Large intestine (tissue), 3 donors: ENCODE measurements around the gene CBLIF. TPM values are rescaled to one million over a fixed set of nuclear protein-coding genes. Genes with fewer than 3 reads are reported as not detected.
A peak's percentile ranks its signal among the peaks of the same experiment; 100 is the strongest.
"Not testable (repeated sequence)": the region's sequence is repeated elsewhere in the genome, so short reads cannot be mapped to it uniquely, and the experiment has no call there.

Source experiments
- DNase-seq, 2 donors: peaks; one replicate each; pipeline versions ENCODE4 v3.0.0 to v3.0.0-alpha.2; 2013
- H3K27ac ChIP-seq: one replicate; pipeline ENCODE4 v1.5.1; 2013; ENCODE audit warnings: low read length
- H3K27me3 ChIP-seq: 2 replicates; pipeline ENCODE4 v1.6.1; 2013; ENCODE audit warnings: low read length; ENCODE audit not compliant: control insufficient read depth, insufficient read depth
- H3K36me3 ChIP-seq: 2 replicates; pipeline ENCODE4 v1.6.1; 2013; ENCODE audit warnings: low read length; ENCODE audit not compliant: control insufficient read depth, insufficient read depth
- H3K4me1 ChIP-seq: one replicate; pipeline ENCODE4 v1.6.1; 2013; ENCODE audit warnings: low read length; ENCODE audit not compliant: control insufficient read depth, insufficient read depth
- H3K4me3 ChIP-seq: one replicate; pipeline ENCODE4 v1.5.1; 2013; ENCODE audit warnings: low read length
- H3K9me3 ChIP-seq: one replicate; pipeline ENCODE4 v1.6.1; 2013; ENCODE audit warnings: mild to moderate bottlenecking, low read depth, low read length, moderate library complexity; ENCODE audit not compliant: control insufficient read depth
- WGBS: methylation state at CpG from one replicate; pipeline ENCODE4 v1.1.5; 2013; ENCODE audit warnings: low lambda C conversion rate; ENCODE audit not compliant: insufficient coverage; 5-methylcytosine and 5-hydroxymethylcytosine counted together
- polyA plus RNA-seq: library from polyadenylated mRNA; unstranded; fragments of 120-200 nt; gene quantifications from one replicate; pipeline ENCODE4 v1.2.1, GENCODE V29; 2013

CBLIF gene
- polyA plus RNA-seq, 1 donor = 0.52 TPM

DNA sequence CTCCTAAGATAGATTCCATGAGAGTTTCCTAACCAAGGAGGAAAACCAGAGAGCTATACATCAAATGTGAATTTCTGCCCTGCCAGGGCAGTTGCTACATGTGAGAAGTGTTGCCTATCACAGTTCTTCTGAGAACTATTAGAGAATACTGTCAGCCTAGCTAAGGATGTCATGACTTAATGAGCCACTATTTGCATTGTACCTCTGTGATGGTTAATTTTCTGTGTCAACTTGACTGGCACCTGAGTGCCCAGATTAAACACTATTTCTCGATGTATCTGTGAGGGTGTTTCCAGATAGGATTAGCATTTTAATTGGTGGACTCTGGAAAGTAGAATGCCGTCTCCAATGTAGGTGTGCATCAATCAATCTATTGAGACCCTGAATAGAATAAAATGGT is 22.6 kb upstream of the CBLIF start:
- H3K27ac ChIP-seq = no peak overlapping the region
- WGBS = 80% methylated on average over 1 of the region's 2 CpGs
- H3K9me3 ChIP-seq = no peaks in the 10 kb centered on the region
- no peaks in the 10 kb centered on the region for H3K36me3 ChIP-seq
- H3K4me1 ChIP-seq = no peaks in the 10 kb centered on the region
- no peak for DNase-seq
- no peaks in the 10 kb centered on the region for H3K27me3 ChIP-seq
- no peak overlapping the region for H3K4me3 ChIP-seq

DNA sequence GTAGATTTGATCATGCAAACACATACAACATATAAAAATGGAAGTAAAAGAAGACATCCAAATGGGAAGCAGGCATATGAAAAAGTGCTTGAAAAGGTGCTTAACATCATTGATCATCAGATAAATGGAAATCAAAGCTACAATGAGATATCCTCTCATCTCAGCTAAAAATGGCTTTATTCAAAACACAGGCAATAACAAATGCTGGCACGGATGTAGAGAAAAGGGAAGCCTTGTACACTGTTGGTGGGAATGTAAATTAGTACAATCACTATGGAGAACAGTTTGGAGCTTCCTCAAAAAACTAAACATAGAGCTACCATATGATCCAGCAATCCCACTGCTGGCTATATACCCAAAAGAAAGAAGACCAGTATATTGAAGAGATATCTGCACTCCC is 21.5 kb upstream of the CBLIF start:
- H3K4me1 ChIP-seq = no peaks in the 10 kb centered on the region
- no peak for DNase-seq
- 83% methylated on average over 1 of the region's 1 CpG for WGBS
- H3K36me3 ChIP-seq = no peaks in the 10 kb centered on the region
- no peak overlapping the region for H3K4me3 ChIP-seq
- no peaks in the 10 kb centered on the region for H3K9me3 ChIP-seq
- H3K27ac ChIP-seq = no peak overlapping the region
- no peaks in the 10 kb centered on the region for H3K27me3 ChIP-seq

DNA sequence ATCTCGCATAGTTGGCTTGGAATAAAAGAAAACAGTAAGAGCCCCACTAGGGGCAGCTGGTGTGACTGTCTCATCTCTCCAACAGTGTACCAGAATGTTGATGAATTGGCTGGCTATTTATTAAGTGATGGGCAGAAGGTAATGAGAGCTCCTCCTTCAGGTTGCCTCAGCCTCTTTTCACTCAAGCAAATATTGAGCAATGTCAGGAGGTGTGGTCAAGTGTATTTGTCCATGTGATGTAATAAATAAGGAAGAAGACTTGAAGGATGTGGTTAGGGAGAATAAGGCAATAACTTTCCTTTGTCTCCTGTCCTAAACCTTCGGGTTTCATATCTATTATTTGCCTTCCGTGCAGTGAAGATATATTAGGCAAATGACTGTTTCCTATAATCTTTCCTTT is 21.1 kb upstream of the CBLIF start, which contains the start of gene TCN1:
TCN1 (minus strand) TSS at position 91 of the 400 bp plus-strand sequence; CDS start at position 74, 17 bp downstream.
- Histone ChIP-seq H3K9me3 (no peaks in the 10 kb centered on the region), H3K4me3 (no peak within 1 kb of the TSS), H3K27me3 (no peaks in the 10 kb centered on the region), H3K4me1 (no peaks in the 10 kb centered on the region), H3K36me3 (no peaks in the 10 kb centered on the region), H3K27ac (no peak within 1 kb of the TSS)
- no CpG with 5 or more reads among the region's 3 CpGs for WGBS
- peak; percentile 17 to 50 for DNase-seq

DNA sequence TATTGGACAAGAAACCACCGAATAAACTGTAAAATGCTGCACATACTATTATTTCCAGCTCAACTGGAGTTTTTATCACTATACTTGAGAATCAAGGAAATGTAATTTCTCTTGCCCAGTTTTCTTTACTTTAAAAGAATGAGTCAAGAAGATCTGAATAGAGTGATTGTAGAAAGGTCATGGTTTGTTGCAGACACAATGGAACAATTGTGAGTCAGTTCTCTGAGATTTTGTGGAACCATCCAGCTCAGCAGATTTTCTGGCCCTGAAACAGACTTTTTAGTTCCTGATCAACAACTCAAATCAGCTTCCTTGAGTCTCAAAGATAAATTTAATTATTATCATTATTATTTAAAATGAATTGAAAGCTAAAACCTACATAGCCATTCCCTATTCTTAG is 19.7 kb upstream of the CBLIF start:
- no peaks in the 10 kb centered on the region for H3K9me3 ChIP-seq
- DNase-seq = no peak
- no peaks in the 10 kb centered on the region for H3K36me3 ChIP-seq
- no peak overlapping the region for H3K27ac ChIP-seq
- H3K27me3 ChIP-seq = no peaks in the 10 kb centered on the region
- no peaks in the 10 kb centered on the region for H3K4me1 ChIP-seq
- no peak overlapping the region for H3K4me3 ChIP-seq
- 100% methylated on average over 1 of the region's 1 CpG for WGBS

DNA sequence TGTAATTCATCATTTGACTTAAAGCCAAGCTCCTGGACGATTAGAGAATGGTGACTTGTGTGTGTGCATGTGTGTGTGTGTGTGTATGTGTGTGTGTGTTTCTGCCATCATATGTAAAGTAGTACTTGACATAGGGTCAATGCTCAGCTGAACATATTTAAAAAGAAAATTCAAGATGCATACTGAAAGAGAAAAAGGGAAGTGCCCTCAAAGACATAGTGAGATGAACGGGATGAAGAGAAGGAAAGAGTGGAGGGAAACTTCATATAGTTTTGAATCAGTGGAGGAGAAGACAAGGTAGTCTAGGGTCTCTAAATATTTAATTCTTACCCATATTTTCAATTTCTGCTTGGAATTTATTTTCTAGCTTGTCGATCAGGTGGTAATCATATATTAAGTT is 17.0 kb upstream of the CBLIF start:
- DNase-seq = no peak
- Histone ChIP-seq H3K27me3 (no peaks in the 10 kb centered on the region), H3K4me3 (no peak overlapping the region), H3K9me3 (no peaks in the 10 kb centered on the region), H3K4me1 (no peaks in the 10 kb centered on the region), H3K27ac (no peak overlapping the region), H3K36me3 (no peaks in the 10 kb centered on the region)
- WGBS = 100% methylated on average over 1 of the region's 3 CpGs

DNA sequence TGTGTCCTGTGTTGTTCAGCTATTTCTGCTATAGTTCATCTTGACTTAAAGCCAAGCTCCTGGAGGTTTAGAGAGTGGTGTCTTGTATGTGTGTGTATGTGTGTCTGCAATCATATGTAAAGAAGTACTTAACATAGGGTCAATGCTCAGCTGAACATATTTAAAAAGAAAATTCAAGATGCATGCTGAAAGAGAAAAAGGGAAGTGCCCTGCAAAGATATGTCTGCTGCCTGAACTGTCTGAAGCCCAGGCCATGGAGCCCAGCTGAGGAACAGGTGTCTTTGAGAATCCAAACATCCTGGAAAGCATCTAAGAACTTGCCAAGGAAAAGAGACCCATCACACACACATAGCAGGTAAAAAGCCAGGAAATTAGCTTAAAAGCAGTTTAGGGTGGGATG is 14.4 kb upstream of the CBLIF start:
- H3K36me3 ChIP-seq = no peaks in the 10 kb centered on the region
- DNase-seq = no peak
- no peaks in the 10 kb centered on the region for H3K27me3 ChIP-seq

DNA sequence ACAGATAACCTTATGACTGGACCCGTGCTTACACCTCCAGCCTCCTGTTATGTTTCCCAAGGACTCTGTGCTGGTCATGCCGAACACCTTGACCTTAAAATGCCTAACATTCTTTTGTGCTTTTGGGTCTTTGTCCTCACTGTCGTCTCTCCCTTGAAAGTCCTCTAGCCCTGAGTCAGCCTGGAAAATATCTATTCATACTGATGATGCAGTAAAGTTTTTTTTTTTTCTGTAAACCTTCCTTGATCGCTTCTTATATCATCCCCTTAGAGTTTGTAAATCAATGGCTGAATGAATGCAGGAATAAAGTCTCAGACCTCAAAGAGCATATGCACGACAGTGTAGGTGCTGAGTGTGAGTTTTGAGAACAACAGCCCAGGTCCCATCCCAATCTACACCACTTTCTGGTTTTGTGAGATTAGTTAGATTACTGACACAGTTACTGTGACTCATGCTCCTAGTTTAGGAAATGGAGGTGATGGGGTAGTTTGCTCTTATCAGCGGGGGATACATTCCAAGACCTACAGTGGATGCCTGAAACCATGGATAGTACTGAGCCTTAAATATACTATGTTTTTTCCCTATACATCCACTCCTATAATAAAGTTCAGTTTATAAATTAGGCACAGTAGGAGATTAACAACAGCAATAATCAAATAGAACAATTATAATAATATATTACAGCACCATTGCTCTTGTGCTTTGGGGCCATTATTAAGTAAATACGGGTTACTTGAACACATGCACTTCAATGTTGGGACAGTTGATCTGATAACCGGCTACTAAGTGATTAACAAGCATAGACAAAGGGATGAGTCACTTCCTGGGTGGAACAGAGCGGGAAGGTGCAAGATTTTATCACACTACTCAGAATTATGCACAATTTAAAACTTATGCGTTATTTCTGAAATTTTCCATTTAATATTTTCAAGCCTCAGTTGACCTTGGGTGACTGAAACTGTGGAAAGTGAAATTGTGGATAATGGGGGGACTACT is 12.4 kb upstream of the CBLIF start:
- no peak for DNase-seq
- H3K27ac ChIP-seq = no peak overlapping the region
- 72% methylated on average over 2 of the region's 10 CpGs for WGBS
- H3K9me3 ChIP-seq = no peaks in the 10 kb centered on the region
- no peaks in the 10 kb centered on the region for H3K4me1 ChIP-seq
- no peaks in the 10 kb centered on the region for H3K27me3 ChIP-seq
- H3K36me3 ChIP-seq = no peaks in the 10 kb centered on the region
- no peak overlapping the region for H3K4me3 ChIP-seq

More for the DNA sequence above, 14.4 kb upstream of the CBLIF start:
- Histone ChIP-seq H3K4me3 (no peak overlapping the region), H3K9me3 (no peaks in the 10 kb centered on the region), H3K27ac (no peak overlapping the region), H3K4me1 (no peaks in the 10 kb centered on the region)

DNA sequence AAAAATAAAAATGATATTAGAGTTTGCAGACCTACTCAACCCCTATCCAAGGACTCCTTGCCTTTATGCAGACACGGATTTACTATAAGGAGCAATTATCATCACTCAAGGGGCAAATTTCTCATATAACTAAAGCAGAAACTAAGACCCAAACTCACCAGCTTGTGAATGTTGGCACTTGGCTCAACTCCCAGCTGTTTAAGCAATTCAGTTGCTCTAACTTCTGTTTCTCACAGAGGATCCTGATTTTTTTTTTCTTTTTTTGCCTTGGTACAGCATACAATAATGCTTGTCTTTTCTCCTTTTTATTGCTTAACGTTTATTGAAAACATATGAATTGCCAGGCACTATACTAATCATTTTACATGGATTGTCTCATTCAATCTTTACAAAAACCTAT is 9.6 kb upstream of the CBLIF start:
- Histone ChIP-seq H3K9me3 (no peaks in the 10 kb centered on the region), H3K4me1 (peaks cover under 1% of the 10 kb centered on the region), H3K4me3 (no peak overlapping the region), H3K36me3 (no peaks in the 10 kb centered on the region), H3K27me3 (no peaks in the 10 kb centered on the region), H3K27ac (no peak overlapping the region)
- no CpG with 5 or more reads among the region's 2 CpGs for WGBS
- DNase-seq = no peak

DNA sequence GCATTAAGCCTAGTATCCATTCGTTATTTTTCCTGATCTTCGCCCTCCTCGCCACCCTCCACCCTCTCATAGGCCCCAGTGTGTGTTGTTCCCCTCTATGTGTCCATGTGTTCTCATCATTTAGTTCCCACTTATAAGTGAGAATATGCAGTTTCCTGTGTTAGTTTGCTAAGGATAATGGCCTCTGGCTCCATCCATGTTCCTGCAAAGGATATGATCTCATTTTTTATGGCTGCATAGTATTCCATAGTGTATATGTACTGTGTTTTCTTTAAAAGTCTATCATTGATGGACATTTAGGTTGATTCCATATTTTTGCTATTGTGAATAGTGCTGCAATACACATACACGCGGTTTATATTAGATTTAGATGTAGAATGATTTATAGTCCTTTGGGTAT is 6.1 kb upstream of the CBLIF start:
- DNase-seq, H3K9me3 ChIP-seq, H3K27me3 ChIP-seq, H3K36me3 ChIP-seq, H3K4me3 ChIP-seq, H3K27ac ChIP-seq: not testable (repeated sequence)
- peaks cover 13% of the 10 kb centered on the region for H3K4me1 ChIP-seq
- 94% methylated on average over 3 of the region's 5 CpGs for WGBS

DNA sequence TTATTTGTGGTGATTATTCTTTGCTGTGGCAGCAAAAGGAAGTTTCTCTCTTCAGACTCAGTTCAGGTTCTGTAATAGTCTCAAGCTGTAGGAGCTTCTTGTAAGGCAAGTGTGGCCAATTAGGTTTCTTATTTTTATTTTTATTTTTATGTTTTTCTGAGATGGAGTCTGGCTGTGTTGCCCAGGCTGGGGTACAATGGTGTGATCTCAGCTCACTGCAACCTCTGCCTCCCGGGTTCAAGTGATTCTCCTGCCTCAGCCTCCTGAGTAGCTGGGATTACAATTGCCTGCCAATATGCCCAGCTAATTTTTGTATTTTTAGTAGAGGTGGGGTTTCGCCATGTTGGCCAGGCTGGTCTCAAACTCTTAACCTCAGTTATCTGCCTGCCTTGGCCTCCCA is 4.3 kb upstream of the CBLIF start:
- peak overlapping the region; percentile 85 for H3K27ac ChIP-seq
- no CpG with 5 or more reads among the region's 2 CpGs for WGBS
- not testable (repeated sequence) for H3K36me3 ChIP-seq

DNA sequence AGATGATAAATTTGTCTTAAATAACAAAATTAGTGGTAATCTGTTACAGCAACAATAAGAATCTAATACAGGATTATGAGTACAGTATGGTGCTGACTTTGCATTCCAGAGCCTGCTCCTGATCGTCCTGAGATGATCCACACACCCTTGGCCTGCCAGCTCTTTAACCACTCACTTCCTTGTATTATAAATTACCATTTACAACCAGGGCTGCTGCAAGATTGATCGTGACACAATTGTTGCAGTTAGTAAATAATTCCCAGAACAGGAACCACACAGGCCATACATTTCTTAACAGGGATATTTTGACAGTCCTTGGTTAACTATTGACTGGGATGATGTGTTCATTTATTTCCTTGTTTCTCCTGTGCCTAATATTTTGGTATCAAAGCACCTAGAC is 3.8 kb upstream of the CBLIF start:
- peak overlapping the region; percentile 85 for H3K27ac ChIP-seq
- no CpG with 5 or more reads among the region's 2 CpGs for WGBS

More for the DNA sequence above, 4.3 kb upstream of the CBLIF start:
- not testable (repeated sequence) for H3K9me3 ChIP-seq, H3K27me3 ChIP-seq, H3K4me3 ChIP-seq, DNase-seq
- peaks cover 18% of the 10 kb centered on the region for H3K4me1 ChIP-seq

More for the DNA sequence above, 3.8 kb upstream of the CBLIF start:
- peaks cover 18% of the 10 kb centered on the region for H3K4me1 ChIP-seq
- no peaks in the 10 kb centered on the region for H3K36me3 ChIP-seq
- peak; percentile 75 to 91 for DNase-seq
- H3K4me3 ChIP-seq = no peak overlapping the region
- no peaks in the 10 kb centered on the region for H3K27me3 ChIP-seq
- no peaks in the 10 kb centered on the region for H3K9me3 ChIP-seq
